ENCODE results near the gene SDHC.
"Not testable (repeated sequence)": the region's sequence is repeated elsewhere in the genome, so short reads cannot be mapped to it uniquely, and the experiment has no call there.

The SDHC gene

GRCh38 chr1:161311595-161312181, 2.5 kb upstream of the SDHC start:
- DNase-seq: no peak

GRCh38 chr1:161313554-161314200, 504 bp upstream of the SDHC start:
- no peak for DNase-seq

GRCh38 chr1:161315841-161316674, 1.9 kb downstream of the SDHC start:
- DNase-seq: not testable (repeated sequence)

GRCh38 chr1:161324020-161324419, 9.8 kb downstream of the SDHC start:
- no peak for DNase-seq

- no peak for DNase-seq
Observed at GRCh38 chr1:161330346-161330745, 16.2 kb downstream of the SDHC start.

GRCh38 chr1:161333166-161333565, 19.0 kb downstream of the SDHC start:
- no peak for DNase-seq

GRCh38 chr1:161335796-161336195, 21.6 kb downstream of the SDHC start:
- DNase-seq: no peak

GRCh38 chr1:161342177-161342576, 28.0 kb downstream of the SDHC start:
- no peak for DNase-seq

- no peak for DNase-seq
Observed at GRCh38 chr1:161342821-161343220, 28.6 kb downstream of the SDHC start.

- no peak for DNase-seq
Observed at GRCh38 chr1:161350671-161351070, 36.5 kb downstream of the SDHC start.

GRCh38 chr1:161351482-161351881, 37.3 kb downstream of the SDHC start:
- no peak for DNase-seq

GRCh38 chr1:161357073-161357472, 42.9 kb downstream of the SDHC start:
- no peak for DNase-seq

- DNase-seq: no peak
Observed at GRCh38 chr1:161359291-161359690, 45.1 kb downstream of the SDHC start.

- DNase-seq: no peak
Observed at GRCh38 chr1:161364332-161364731, 50.2 kb downstream of the SDHC start.

GRCh38 chr1:161365207-161365606, 51.0 kb downstream of the SDHC start:
- DNase-seq: no peak

GRCh38 chr1:161367684-161368400, 53.7 kb downstream of the SDHC start, which contains the start of gene CFAP126:
TSS of gene CFAP126 (minus strand) at chr1:161367876. CDS start at chr1:161367868, 8 bp downstream.
- no peak for DNase-seq

GRCh38 chr1:161373442-161373841, 59.3 kb downstream of the SDHC start:
- no peak for DNase-seq

- DNase-seq: no peak
Observed at GRCh38 chr1:161374373-161374772, 60.2 kb downstream of the SDHC start.

GRCh38 chr1:161378014-161378413, 63.8 kb downstream of the SDHC start:
- DNase-seq: no peak

- DNase-seq: no peak
Observed at GRCh38 chr1:161379071-161379470, 64.9 kb downstream of the SDHC start.

- DNase-seq: no peak
Observed at GRCh38 chr1:161381707-161382106, 67.5 kb downstream of the SDHC start.

GRCh38 chr1:161382214-161383019, 68.2 kb downstream of the SDHC start:
- no peak for DNase-seq

Data from stimulated activated CD4-positive, alpha-beta T cell treated with anti-CD3 and anti-CD28 coated beads, Interleukin-4, amount 100 ng/mL, for 1 hour (primary cell).